HepG2 (cell line): ENCODE data around the gene ARFGAP1. TPM values are rescaled to one million over a fixed set of nuclear protein-coding genes. Genes with fewer than 3 reads are reported as not detected.

Source experiments
- ATAC-seq: fragments of 200-7000 bp; cut with Tn5 transposase; 3 replicates; pipeline ENCODE4 v1.9.1; 2020; ENCODE audit warnings: mild to moderate bottlenecking, moderate library complexity
- BruUV-seq: library from RNA; stranded (reverse); fragments of 400-500 nt; replicated peaks from 2 replicates; lab custom pipeline; 2021; lab: Mats Ljungman, UMichigan
- CTCF ChIA-PET: fragments of 300-600 bp; formaldehyde crosslinking; extraction: SDS; loops from one replicate; lab custom pipeline; 2021; ENCODE audit warnings: low total read pairs, inconsistent platforms, low intra/inter-chr PET ratio; lab: Yijun Ruan, JAX
- POLR2A ChIA-PET: fragments of 350-600 bp; sonication (Branson Sonifier 250); formaldehyde crosslinking; loops from one replicate; lab custom pipeline; 2020; ENCODE audit warnings: antibody characterized with exemption, inconsistent platforms; lab: Yijun Ruan, JAX
- DNase-seq: peaks from one replicate; pipeline ENCODE4 v3.0.0-alpha.2; 2015; ENCODE audit warnings: low spot score
- FAIRE-seq: peaks from 3 replicates; lab custom pipeline; 2011; peaks lifted over from hg19 to GRCh38; lab: Jason Lieb, UNC
- H2AFZ ChIP-seq: one replicate; pipeline ENCODE4 v1.6.1; 2011; ENCODE audit warnings: low read length, inconsistent platforms
- H3K27ac ChIP-seq: fragments of 300-600 bp; 3 replicates; pipeline ENCODE4 v1.8.0; 2011; ENCODE audit warnings: mixed run types, mild to moderate bottlenecking, mixed read lengths, low read length, inconsistent platforms; ENCODE audit not compliant: insufficient read depth; ENCODE audit errors: extremely low read length
- H3K27me3 ChIP-seq, 2 experiments: fragments of 200-600 bp in 1 of 2; 2 replicates in 1 of 2; 3 replicates in 1 of 2; pipeline versions ENCODE4 v1.6.0 to v1.8.0; 2011; ENCODE audit warnings: low read length in 2 of 2, mild to moderate bottlenecking in 2 of 2, moderate library complexity in 2 of 2, inconsistent platforms in 1 of 2; ENCODE audit not compliant: insufficient read depth in 2 of 2, control insufficient read depth in 1 of 2
- H3K36me3 ChIP-seq, 2 experiments: fragments of 200-600 bp in 1 of 2; replicated peaks in 1 of 2; 2 replicates in 1 of 2; 3 replicates in 1 of 2; pipeline versions ENCODE4 v1.5.1 to v1.8.0; 2011; ENCODE audit warnings: low read length in 2 of 2, inconsistent platforms in 1 of 2; ENCODE audit not compliant: insufficient read depth in 2 of 2, control insufficient read depth in 1 of 2
- H3K4me1 ChIP-seq: 2 replicates; pipeline ENCODE4 v1.5.1; 2012; ENCODE audit warnings: low read length, inconsistent platforms; ENCODE audit not compliant: insufficient read depth
- H3K4me2 ChIP-seq: 2 replicates; pipeline ENCODE4 v1.6.0; 2011; ENCODE audit warnings: low read depth, low read length, inconsistent platforms
- H3K4me3 ChIP-seq, 3 experiments: fragments of 200-600 bp in 1 of 3; sonication (generic), shearing (Covaris generic) in 1 of 3; replicated peaks in 1 of 3; 2 replicates each; pipeline ENCODE4 v1.5.1; 2011 to 2016; ENCODE audit warnings: low read length in 3 of 3, inconsistent platforms in 2 of 3, low read depth in 2 of 3, mild to moderate bottlenecking in 2 of 3, control low read depth in 1 of 3, mixed read lengths in 1 of 3; ENCODE audit not compliant: insufficient read depth in 1 of 3
- H3K79me2 ChIP-seq: one replicate; pipeline ENCODE4 v1.6.1; 2011; ENCODE audit warnings: low read length, inconsistent platforms; ENCODE audit not compliant: insufficient read depth
- H3K9ac ChIP-seq: 2 replicates; pipeline ENCODE4 v1.6.0; 2011; ENCODE audit warnings: mild to moderate bottlenecking, low read depth, low read length, inconsistent platforms; ENCODE audit not compliant: insufficient read depth
- H3K9me3 ChIP-seq: 2 replicates; pipeline ENCODE4 v1.5.1; 2012; ENCODE audit warnings: mild to moderate bottlenecking, low read length
- H4K20me1 ChIP-seq: 2 replicates; pipeline ENCODE4 v1.6.0; 2011; ENCODE audit warnings: inconsistent platforms, mild to moderate bottlenecking, low read length, moderate library complexity; ENCODE audit not compliant: insufficient read depth
- KLF13 ChIP-seq: sonication (generic); formaldehyde crosslinking; IDR thresholded peaks from 2 replicates; pipeline ENCODE4 v1.4.0; 2020; ENCODE audit warnings: mild to moderate bottlenecking, missing genetic modification reagents
- RAD51 ChIP-seq: fragments of 450-650 bp; IDR thresholded peaks from 2 replicates; pipeline ENCODE4 v1.6.1; 2016; ENCODE audit warnings: borderline replicate concordance
- RFXAP ChIP-seq: sonication (generic); formaldehyde crosslinking; IDR thresholded peaks from 2 replicates; pipeline ENCODE4 v1.4.0; 2020; ENCODE audit warnings: missing genetic modification reagents, borderline replicate concordance
- SIX1 ChIP-seq: sonication (generic); formaldehyde crosslinking; IDR thresholded peaks from 2 replicates; pipeline ENCODE4 v1.4.0; 2020; ENCODE audit warnings: missing genetic modification reagents, borderline replicate concordance
- ZNF225 ChIP-seq: sonication (generic); formaldehyde crosslinking; IDR thresholded peaks from 2 replicates; pipeline ENCODE4 v1.4.0; 2020; ENCODE audit warnings: mild to moderate bottlenecking, missing genetic modification reagents
- ZSCAN21 ChIP-seq: sonication (generic); formaldehyde crosslinking; IDR thresholded peaks from 2 replicates; pipeline ENCODE4 v1.8.0; 2022; ENCODE audit warnings: mild to moderate bottlenecking, missing genetic modification reagents, moderate library complexity, borderline replicate concordance
- WGBS: methylation state at CpG from one replicate; pipeline ENCODE4 v1.1.6; 2017; ENCODE audit warnings: low lambda C conversion rate; 5-methylcytosine and 5-hydroxymethylcytosine counted together
- in situ Hi-C: cut with HindIII; loops from 2 replicates; pipeline ENCODE4 v1.10.0; 2017; ENCODE audit warnings: low pct_unique_long_range_greater_than_20kb; ENCODE audit not compliant: extremely low pct_ligation_motif_present
- intact Hi-C: fragments of 100-400 bp; cut with micrococcal nuclease; formaldehyde crosslinking; loops from one replicate; pipeline ENCODE4 v1.10.0; 2022; ENCODE audit not compliant: unreplicated experiment
- polyA plus RNA-seq, 8 experiments: library from polyadenylated mRNA; depleted of rRNA in 3 of 8; stranded (reverse) in 7 of 8; unstranded in 1 of 8; fragments of >200 nt; fragmentation: Illumina TruSeq in 4 of 8; extraction: Trizol in 4 of 8; gene quantifications; 2 replicates each; pipeline versions ENCODE4 v1.2.1 to v1.2.3, GENCODE V29; 2011 to 2016; ENCODE audit warnings: low read depth in 4 of 8, missing spikeins in 1 of 8, mixed read lengths in 1 of 8; ENCODE audit not compliant: insufficient read depth in 1 of 8
- total RNA-seq, 5 experiments: library from RNA; depleted of rRNA; stranded (reverse); fragments of >200 nt; fragmentation: Illumina TruSeq; extraction: Trizol; gene quantifications; 2 replicates each; pipeline ENCODE4 v1.2.3, GENCODE V29; 2016; ENCODE audit warnings: low read depth in 1 of 5
- TF ChIP-seq, protein P1 (sequence below): sonication (generic); formaldehyde crosslinking; IDR thresholded peaks from 2 replicates; pipeline ENCODE4 v1.5.0; 2020; ENCODE audit warnings: mild to moderate bottlenecking, missing genetic modification reagents, moderate library complexity

The ARFGAP1 gene
- total and polyA plus RNA-seq, 2 of the 13 experiments (the other 11 are each of a cell fraction or from before 2014, with no cell fraction given): 132 TPM

GRCh38 chr20:63256954-63257353 lies 15.7 kb upstream of the ARFGAP1 start (continued):
- 0 out of 2 replicates have a peak, but pooled peaks have one; percentile 8 for TF ChIP-seq RAD51
- TF ChIP-seq, protein P1, sequence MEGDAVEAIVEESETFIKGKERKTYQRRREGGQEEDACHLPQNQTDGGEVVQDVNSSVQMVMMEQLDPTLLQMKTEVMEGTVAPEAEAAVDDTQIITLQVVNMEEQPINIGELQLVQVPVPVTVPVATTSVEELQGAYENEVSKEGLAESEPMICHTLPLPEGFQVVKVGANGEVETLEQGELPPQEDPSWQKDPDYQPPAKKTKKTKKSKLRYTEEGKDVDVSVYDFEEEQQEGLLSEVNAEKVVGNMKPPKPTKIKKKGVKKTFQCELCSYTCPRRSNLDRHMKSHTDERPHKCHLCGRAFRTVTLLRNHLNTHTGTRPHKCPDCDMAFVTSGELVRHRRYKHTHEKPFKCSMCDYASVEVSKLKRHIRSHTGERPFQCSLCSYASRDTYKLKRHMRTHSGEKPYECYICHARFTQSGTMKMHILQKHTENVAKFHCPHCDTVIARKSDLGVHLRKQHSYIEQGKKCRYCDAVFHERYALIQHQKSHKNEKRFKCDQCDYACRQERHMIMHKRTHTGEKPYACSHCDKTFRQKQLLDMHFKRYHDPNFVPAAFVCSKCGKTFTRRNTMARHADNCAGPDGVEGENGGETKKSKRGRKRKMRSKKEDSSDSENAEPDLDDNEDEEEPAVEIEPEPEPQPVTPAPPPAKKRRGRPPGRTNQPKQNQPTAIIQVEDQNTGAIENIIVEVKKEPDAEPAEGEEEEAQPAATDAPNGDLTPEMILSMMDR (CRISPR knock-in tag): 0 out of 2 replicates have a peak, but pooled peaks have one; percentile 5

- H3K9me3 ChIP-seq: no peaks in the 10 kb centered on the region
- no peak overlapping the region for H3K4me3 ChIP-seq
- H4K20me1 ChIP-seq: peaks cover 5% of the 10 kb centered on the region; the same call in 1 of the 2 replicates
- TF ChIP-seq SIX1 (CRISPR knock-in tag) (no peak), RFXAP (CRISPR knock-in tag) (no peak), KLF13 (CRISPR knock-in tag) (no peak), ZSCAN21 (CRISPR knock-in tag) (no peak), ZNF225 (no peak)
- in situ Hi-C loops (no loop called here), intact Hi-C loops (no loop called here)
- no peak overlapping the region for H3K27ac ChIP-seq
- H3K4me2 ChIP-seq: no peak overlapping the region
- ChIA-PET CTCF (no interaction called here), POLR2A (no interaction called here)
- FAIRE-seq (no peak), DNase-seq (no peak), ATAC-seq (no peak)
- H3K9ac ChIP-seq: no peak overlapping the region
- BruUV-seq: no TSS peak
- no peak overlapping the region for H2AFZ ChIP-seq
- H3K79me2 ChIP-seq: no peaks in the 10 kb centered on the region
- peaks cover 37 to 87% of the 10 kb centered on the region in 2 experiments for H3K27me3 ChIP-seq
- H3K4me1 ChIP-seq: peaks cover 43% of the 10 kb centered on the region
- H3K36me3 ChIP-seq: no peaks in the 10 kb centered on the region
- WGBS: 77% methylated on average over 13 of the region's 13 CpGs
Measured at GRCh38 chr20:63257629-63258028, 15.0 kb upstream of the ARFGAP1 start.
